ENCODE results near the gene C5AR1.

Gene C5AR1

DNA sequence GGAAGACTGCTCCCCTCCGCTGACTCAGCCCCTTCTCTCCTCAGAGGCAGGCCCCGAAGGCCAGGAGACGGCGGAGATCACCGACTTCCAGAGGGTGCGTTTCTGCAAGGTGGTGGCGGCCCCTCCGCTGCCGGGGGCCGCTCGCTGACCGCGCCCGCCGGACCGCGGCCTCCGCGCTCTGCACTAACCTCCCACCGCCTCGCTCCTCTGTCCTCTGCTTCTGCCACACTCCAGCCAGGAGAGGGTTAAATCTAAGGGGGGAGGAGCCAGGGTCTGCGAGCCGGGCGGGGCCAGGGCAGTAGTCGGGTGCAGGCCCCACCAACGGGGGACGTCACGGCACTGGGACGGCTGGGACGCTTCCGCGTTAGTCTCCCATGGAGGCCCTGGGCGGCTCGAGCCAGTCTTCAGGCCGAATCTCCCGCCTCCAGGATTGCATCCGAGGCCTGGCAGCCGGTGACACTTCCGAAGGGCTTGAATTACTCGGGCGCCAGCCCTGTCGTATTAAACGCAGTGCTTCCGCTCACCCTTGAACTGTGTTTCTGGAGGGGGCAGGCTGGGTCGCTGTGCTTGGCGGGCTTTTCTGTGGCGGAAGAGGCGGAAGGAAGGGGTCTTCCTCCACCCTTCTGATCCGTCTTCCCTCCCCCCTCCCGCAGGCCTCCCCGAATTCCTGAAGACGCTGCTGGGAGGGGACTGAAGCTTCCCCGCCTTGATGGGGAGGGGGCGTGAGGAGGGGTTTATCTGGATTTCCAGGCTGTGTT lies 36.2 kb upstream of the C5AR1 start (continued):
- TF ChIP-seq, protein P1, sequence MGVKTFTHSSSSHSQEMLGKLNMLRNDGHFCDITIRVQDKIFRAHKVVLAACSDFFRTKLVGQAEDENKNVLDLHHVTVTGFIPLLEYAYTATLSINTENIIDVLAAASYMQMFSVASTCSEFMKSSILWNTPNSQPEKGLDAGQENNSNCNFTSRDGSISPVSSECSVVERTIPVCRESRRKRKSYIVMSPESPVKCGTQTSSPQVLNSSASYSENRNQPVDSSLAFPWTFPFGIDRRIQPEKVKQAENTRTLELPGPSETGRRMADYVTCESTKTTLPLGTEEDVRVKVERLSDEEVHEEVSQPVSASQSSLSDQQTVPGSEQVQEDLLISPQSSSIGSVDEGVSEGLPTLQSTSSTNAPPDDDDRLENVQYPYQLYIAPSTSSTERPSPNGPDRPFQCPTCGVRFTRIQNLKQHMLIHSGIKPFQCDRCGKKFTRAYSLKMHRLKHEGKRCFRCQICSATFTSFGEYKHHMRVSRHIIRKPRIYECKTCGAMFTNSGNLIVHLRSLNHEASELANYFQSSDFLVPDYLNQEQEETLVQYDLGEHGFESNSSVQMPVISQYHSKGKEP (tag by site-specific recombination; IDR thresholded peaks at IDR 0.05), result no peak
- TF ChIP-seq ZNF664 (tag by site-specific recombination; IDR thresholded peaks at IDR 0.05) (no peak), ZNF629 (tag by site-specific recombination; IDR thresholded peaks at IDR 0.05) (peak; percentile 86), ZBTB8A (tag by site-specific recombination; IDR thresholded peaks at IDR 0.05) (peak; percentile 60; the same call in 1 of the 2 replicates), ZNF560 (tag by site-specific recombination; IDR thresholded peaks at IDR 0.05; ENCODE audit: borderline replicate concordance) (no peak), ZNF544 (tag by site-specific recombination; IDR thresholded peaks at IDR 0.05) (no peak), KLF7 (tag by site-specific recombination; IDR thresholded peaks at IDR 0.05; ENCODE audit: borderline replicate concordance) (0 out of 2 replicates have a peak, but pooled peaks have one; percentile 3), ZNF112 (tag by site-specific recombination; IDR thresholded peaks at IDR 0.05) (no peak), FEZF1 (tag by site-specific recombination; IDR thresholded peaks at IDR 0.05) (no peak), ZNF596 (tag by site-specific recombination; IDR thresholded peaks at IDR 0.05) (no peak), HOXA7 (CRISPR knock-in tag; IDR thresholded peaks at IDR 0.05; ENCODE audit: borderline replicate concordance) (no peak)
- TF ChIP-seq, protein P2, sequence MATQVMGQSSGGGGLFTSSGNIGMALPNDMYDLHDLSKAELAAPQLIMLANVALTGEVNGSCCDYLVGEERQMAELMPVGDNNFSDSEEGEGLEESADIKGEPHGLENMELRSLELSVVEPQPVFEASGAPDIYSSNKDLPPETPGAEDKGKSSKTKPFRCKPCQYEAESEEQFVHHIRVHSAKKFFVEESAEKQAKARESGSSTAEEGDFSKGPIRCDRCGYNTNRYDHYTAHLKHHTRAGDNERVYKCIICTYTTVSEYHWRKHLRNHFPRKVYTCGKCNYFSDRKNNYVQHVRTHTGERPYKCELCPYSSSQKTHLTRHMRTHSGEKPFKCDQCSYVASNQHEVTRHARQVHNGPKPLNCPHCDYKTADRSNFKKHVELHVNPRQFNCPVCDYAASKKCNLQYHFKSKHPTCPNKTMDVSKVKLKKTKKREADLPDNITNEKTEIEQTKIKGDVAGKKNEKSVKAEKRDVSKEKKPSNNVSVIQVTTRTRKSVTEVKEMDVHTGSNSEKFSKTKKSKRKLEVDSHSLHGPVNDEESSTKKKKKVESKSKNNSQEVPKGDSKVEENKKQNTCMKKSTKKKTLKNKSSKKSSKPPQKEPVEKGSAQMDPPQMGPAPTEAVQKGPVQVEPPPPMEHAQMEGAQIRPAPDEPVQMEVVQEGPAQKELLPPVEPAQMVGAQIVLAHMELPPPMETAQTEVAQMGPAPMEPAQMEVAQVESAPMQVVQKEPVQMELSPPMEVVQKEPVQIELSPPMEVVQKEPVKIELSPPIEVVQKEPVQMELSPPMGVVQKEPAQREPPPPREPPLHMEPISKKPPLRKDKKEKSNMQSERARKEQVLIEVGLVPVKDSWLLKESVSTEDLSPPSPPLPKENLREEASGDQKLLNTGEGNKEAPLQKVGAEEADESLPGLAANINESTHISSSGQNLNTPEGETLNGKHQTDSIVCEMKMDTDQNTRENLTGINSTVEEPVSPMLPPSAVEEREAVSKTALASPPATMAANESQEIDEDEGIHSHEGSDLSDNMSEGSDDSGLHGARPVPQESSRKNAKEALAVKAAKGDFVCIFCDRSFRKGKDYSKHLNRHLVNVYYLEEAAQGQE (tag by site-specific recombination; IDR thresholded peaks at IDR 0.05), result no peak

DNA sequence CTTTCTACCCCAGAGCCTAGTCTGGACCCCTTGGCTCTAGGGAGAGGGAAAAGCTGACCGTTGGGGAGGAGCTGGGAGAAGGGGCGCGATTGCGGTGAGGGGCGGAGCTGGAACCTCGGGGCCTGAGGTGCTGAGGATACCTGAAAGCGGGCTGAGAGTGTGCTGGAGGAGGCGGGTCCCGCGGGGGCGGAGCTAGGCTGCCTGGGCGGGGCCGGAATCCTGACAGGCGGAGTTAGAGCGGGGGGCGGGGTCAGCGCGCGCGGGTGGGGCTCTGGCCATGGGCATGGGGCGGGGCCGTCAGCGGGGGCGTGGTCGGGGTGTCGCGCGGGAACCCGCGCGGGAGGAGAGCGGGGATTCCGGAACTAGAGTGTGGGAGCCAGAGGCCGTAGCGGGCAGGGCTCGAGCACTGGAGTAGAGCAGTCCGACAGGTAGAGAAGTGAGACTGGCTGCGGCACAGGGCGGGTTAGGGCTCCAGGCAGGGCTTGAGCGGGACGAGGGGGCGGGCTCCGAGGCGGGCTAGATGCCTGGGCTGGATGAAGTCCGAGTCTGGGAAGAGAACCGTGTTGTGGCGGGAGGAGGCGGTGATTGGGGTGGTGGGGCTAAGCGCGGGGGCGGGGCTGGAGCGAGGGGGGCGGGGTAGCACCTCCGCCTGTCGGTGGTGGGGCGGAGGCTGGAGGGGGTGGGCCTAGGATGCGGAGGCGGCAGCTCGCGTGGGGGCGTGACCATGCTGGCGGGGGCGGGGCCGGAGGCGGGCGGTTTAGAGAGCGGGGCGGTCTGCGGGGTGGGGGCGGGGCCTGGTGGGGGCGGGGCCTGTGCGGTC lies 35.4 kb upstream of the C5AR1 start, which contains the start of gene INAFM1:
Gene INAFM1 (plus strand): TSS at position 815 of the 820 bp plus-strand sequence. CDS start 35 bp downstream, outside the sequence.
- ChIA-PET POLR2A (interaction anchor here (0.5 to 4.3 kb wide), 27 partner anchors 10 to 1646 kb away, joined by 3 to 108 read pairs (median 4); partner anchors contain the start of genes CCDC9, DHX34, SAE1 and ZC3H4), CTCF (interaction anchor here (0.5 to 2.6 kb wide), 15 partner anchors 9 to 433 kb away, joined by 3 to 20 read pairs (median 5); partner anchors contain the start of gene CCDC9)
- Histone ChIP-seq H3K4me1 (ENCODE audit: control insufficient read depth, insufficient read depth, low read length) (peaks cover 11% of the 10 kb centered on the region), H3K9me3 (ENCODE audit: control insufficient read depth, insufficient read depth, low read depth, low read length) (no peaks in the 10 kb centered on the region), H3K36me3 (ENCODE audit: control insufficient read depth in 2 of 2, insufficient read depth in 1 of 2, low read length in 2 of 2) (peaks cover 15 to 16% of the 10 kb centered on the region in 2 experiments; a peak in 2 of 3 replicates), H3K4me3 (ENCODE audit: low read depth, low read length) (peak within 1 kb of the TSS; percentile 58), H3K27ac (ENCODE audit: extremely low read depth, low read depth, low read length) (peak within 1 kb of the TSS; percentile 97)
- no peak for TF ChIP-seq ZNF776 (tag by site-specific recombination; IDR thresholded peaks at IDR 0.05; ENCODE audit: borderline replicate concordance)
- TF ChIP-seq, protein P3, sequence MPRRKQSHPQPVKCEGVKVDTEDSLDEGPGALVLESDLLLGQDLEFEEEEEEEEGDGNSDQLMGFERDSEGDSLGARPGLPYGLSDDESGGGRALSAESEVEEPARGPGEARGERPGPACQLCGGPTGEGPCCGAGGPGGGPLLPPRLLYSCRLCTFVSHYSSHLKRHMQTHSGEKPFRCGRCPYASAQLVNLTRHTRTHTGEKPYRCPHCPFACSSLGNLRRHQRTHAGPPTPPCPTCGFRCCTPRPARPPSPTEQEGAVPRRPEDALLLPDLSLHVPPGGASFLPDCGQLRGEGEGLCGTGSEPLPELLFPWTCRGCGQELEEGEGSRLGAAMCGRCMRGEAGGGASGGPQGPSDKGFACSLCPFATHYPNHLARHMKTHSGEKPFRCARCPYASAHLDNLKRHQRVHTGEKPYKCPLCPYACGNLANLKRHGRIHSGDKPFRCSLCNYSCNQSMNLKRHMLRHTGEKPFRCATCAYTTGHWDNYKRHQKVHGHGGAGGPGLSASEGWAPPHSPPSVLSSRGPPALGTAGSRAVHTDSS (tag by site-specific recombination; IDR thresholded peaks at IDR 0.05), result no peak
- TF ChIP-seq, protein P4, sequence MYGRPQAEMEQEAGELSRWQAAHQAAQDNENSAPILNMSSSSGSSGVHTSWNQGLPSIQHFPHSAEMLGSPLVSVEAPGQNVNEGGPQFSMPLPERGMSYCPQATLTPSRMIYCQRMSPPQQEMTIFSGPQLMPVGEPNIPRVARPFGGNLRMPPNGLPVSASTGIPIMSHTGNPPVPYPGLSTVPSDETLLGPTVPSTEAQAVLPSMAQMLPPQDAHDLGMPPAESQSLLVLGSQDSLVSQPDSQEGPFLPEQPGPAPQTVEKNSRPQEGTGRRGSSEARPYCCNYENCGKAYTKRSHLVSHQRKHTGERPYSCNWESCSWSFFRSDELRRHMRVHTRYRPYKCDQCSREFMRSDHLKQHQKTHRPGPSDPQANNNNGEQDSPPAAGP (tag by site-specific recombination; IDR thresholded peaks at IDR 0.05), result no peak
- no peak for TF ChIP-seq ZNF626 (tag by site-specific recombination; IDR thresholded peaks at IDR 0.05)
- TF ChIP-seq ZNF404 (tag by site-specific recombination; IDR thresholded peaks at IDR 0.05), result no peak
- no peak for TF ChIP-seq ZNF677 (tag by site-specific recombination; IDR thresholded peaks at IDR 0.05)
- TF ChIP-seq ZNF843 (tag by site-specific recombination; IDR thresholded peaks at IDR 0.05), result 0 out of 2 replicates have a peak, but pooled peaks have one; percentile 37
- TF ChIP-seq ZNF785 (tag by site-specific recombination; IDR thresholded peaks at IDR 0.05), result 0 out of 2 replicates have a peak, but pooled peaks have one; percentile 26
- TF ChIP-seq ZNF521 (tag by site-specific recombination; IDR thresholded peaks at IDR 0.05), result no peak
- TF ChIP-seq ZNF394 (tag by site-specific recombination; IDR thresholded peaks at IDR 0.05; ENCODE audit: borderline replicate concordance), result peak; percentile 96
- no peak for TF ChIP-seq ZBTB21 (tag by site-specific recombination; IDR thresholded peaks at IDR 0.05)
- no peak for TF ChIP-seq ZNF768 (tag by site-specific recombination; IDR thresholded peaks at IDR 0.05)
- TF ChIP-seq ZNF184 (tag by site-specific recombination; IDR thresholded peaks at IDR 0.05), result no peak
- no peak for TF ChIP-seq ZNF239 (tag by site-specific recombination; IDR thresholded peaks at IDR 0.05)
- TF ChIP-seq ZNF660 (tag by site-specific recombination; IDR thresholded peaks at IDR 0.05), result no peak; the same call in 1 of the 2 replicates
- no peak for TF ChIP-seq ZNF707 (tag by site-specific recombination; IDR thresholded peaks at IDR 0.05)
